ENCODE measurements around the gene FOXN1.

The FOXN1 gene

DNA sequence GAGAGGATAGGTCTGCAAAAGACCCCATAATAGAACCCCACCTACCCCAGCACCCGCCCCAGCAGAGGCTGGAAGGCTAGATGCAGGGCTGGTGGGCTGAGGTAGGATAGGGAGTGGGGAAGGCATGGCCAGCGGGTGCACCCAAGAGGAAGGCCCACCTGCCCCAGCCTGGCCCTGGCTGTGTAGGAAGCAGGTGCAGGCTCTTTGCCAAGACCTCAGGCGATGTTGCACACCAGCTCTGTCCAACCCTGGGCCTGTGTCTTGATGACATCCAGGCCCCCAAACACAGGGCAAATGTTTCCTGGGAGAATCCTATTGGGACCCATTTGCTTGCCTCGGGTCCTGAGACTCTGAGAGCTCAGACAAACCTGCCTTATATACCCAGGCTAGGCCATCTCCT, 34.1 kb downstream of the FOXN1 start:
- TF ChIP-seq, protein P1, sequence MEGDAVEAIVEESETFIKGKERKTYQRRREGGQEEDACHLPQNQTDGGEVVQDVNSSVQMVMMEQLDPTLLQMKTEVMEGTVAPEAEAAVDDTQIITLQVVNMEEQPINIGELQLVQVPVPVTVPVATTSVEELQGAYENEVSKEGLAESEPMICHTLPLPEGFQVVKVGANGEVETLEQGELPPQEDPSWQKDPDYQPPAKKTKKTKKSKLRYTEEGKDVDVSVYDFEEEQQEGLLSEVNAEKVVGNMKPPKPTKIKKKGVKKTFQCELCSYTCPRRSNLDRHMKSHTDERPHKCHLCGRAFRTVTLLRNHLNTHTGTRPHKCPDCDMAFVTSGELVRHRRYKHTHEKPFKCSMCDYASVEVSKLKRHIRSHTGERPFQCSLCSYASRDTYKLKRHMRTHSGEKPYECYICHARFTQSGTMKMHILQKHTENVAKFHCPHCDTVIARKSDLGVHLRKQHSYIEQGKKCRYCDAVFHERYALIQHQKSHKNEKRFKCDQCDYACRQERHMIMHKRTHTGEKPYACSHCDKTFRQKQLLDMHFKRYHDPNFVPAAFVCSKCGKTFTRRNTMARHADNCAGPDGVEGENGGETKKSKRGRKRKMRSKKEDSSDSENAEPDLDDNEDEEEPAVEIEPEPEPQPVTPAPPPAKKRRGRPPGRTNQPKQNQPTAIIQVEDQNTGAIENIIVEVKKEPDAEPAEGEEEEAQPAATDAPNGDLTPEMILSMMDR (IDR thresholded peaks at IDR 0.05; ENCODE audit: control insufficient read depth, extremely low read depth, insufficient read depth) = no peak
- H3K4me3 ChIP-seq (ENCODE audit: low read depth, low read length) = no peak overlapping the region

DNA sequence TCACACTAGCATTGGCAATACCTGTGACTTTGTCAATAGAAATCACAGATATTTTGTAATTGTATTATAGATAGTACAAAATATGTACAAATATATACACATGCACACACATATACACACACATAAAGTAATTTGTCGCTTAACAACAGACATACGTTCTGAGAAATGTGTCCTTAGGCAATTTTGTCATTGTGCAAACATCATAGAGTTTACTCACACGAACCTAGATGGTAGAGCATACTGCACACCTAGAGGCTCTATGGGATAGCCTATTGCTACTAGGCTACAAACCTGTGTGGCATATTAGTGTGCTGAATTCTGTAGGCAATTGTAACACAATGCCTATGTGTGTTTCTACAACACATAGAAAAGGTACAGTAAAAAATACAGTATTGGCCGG, 35.3 kb downstream of the FOXN1 start:
- TF ChIP-seq, protein P1 (IDR thresholded peaks at IDR 0.05; ENCODE audit: control insufficient read depth, extremely low read depth, insufficient read depth) = no peak
- H3K4me3 ChIP-seq (ENCODE audit: low read depth, low read length) = no peak overlapping the region
- no peak for DNase-seq (ENCODE audit: low read depth)

More for the DNA sequence above, 34.1 kb downstream of the FOXN1 start:
- no peak for DNase-seq (ENCODE audit: low read depth)

DNA sequence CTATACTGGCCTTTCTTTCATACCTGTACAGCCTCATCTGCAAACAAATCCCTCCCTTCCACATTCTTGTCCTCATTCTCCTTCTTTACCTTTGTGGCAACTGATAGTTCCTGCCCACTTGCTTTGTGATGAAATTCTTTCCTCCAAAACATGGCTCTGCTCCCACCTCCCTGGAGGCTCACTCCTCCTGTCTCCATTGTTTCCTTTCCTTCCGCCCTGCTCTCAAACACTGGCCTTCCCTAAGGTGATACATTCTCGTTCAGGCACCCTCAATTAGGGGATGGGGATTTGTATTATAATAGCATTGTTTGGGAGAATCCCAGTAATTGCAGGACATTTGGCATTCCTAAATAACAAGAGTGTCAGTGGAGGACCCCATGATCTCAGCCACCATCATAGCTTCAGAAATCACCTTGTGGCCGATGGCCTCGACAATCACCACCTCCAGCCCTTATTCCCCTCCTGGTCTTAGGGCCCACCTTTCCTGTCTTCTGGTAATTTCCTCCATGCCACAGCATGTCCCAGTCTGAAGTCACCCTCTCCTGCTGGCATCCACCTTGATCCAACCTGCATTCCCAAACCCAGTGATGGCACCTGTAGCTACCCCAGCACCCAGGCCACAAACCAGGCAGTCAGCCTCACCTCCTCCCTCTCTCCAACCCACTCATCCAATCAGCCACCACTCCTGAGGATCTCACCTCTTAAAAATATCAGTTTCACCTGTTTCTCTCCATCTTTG, 38.4 kb downstream of the FOXN1 start:
- H3K4me3 ChIP-seq (ENCODE audit: low read depth, low read length) = no peak overlapping the region
- DNase-seq (ENCODE audit: low read depth) = no peak
- TF ChIP-seq, protein P1 (IDR thresholded peaks at IDR 0.05; ENCODE audit: control insufficient read depth, extremely low read depth, insufficient read depth) = no peak

DNA sequence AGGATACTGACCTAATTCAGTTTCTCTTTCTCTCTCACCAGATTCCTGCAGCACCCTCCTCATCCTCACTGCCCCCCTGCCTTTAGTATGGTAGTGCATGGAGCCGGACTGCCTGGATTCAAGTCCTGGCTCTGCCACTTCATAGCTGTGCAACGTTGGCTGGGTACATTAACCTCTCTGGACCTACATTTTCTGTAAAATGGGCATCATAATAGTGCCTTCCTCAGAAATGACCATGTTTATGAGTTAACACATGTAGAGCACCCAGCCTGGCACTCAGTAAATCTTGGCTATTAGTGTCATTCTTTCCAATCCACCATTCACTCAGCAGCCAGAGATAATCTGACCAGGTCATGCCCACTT, 39.0 kb downstream of the FOXN1 start:
- no peak for DNase-seq (ENCODE audit: low read depth)
- no peak overlapping the region for H3K4me3 ChIP-seq (ENCODE audit: low read depth, low read length)
- TF ChIP-seq, protein P1 (IDR thresholded peaks at IDR 0.05; ENCODE audit: control insufficient read depth, extremely low read depth, insufficient read depth) = no peak

DNA sequence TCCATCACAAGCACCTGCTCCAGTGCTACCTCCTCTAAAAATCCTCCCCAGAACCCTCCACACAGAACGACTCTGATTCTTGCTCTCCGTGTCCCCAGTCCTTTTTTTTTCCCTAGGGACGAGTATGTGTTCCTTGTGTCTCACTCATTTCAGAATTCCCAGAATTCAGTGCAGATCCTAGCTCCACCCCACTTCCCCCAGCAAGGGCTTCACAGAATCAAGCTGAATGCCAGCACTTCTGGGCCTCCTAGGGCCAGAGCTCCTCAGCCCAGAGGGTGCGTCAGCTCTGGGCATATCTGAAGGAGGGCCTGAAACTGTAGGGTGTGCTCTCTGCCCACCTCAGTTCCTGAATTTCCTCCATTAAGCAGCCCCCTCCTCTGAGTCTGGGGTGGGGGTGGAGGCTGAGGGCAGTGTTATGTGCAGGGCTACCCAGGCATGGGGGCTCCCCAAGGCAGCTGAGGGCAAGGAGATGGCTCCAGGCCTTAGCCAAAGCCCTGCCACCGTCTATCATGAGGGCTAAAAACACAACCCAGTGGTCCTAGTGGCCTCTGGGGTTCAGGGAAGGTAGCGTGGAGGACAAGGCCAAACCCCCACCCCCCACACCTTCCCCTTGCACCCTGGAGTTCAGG, 39.8 kb downstream of the FOXN1 start:
- TF ChIP-seq, protein P1 (IDR thresholded peaks at IDR 0.05; ENCODE audit: control insufficient read depth, extremely low read depth, insufficient read depth) = no peak
- no peak for DNase-seq (ENCODE audit: low read depth)
- no peak overlapping the region for H3K4me3 ChIP-seq (ENCODE audit: low read depth, low read length)

DNA sequence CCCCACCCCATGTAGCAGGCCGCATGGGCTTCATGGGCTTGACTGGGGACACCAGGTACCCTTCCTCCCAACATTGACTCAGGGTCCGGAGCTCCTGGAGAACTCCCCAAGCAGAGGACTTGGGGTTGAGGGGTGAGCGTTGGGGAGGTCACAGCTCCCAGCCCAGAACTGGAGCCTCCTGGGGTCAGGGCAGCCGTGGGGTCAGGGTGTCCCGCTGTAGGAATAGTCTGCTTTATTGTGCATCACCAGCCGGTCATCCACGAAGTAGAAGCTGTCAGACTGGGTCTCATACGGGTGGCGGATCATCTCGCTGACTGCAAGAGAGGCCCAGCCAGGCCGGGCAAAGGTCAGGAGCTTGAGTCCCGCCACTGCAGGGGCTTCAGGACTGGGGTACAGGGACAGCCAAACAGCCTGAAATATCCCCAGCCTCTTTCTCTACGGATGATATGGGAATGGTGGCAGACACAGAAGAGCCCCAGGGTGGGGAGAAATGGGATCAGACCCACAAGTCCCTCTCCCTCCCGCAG, 41.0 kb downstream of the FOXN1 start:
- no peak for DNase-seq (ENCODE audit: low read depth)
- TF ChIP-seq, protein P1 (IDR thresholded peaks at IDR 0.05; ENCODE audit: control insufficient read depth, extremely low read depth, insufficient read depth) = no peak
- H3K4me3 ChIP-seq (ENCODE audit: low read depth, low read length) = no peak overlapping the region

Data from LNCaP clone FGC (cell line).